Liver (tissue), 9 donors: ENCODE results near the gene PLIN4. TPM values are rescaled to one million over a fixed set of nuclear protein-coding genes. Genes with fewer than 3 reads are reported as not detected.

Source experiments
- DNase-seq: peaks from one replicate; pipeline ENCODE4 v3.0.0-alpha.2; 2017; ENCODE audit warnings: low spot score
- H3K27ac ChIP-seq, 2 donors: one replicate each; pipeline ENCODE4 v1.7.0; 2013; ENCODE audit warnings: inconsistent platforms in 2 of 2, low read length in 2 of 2, control low read depth in 1 of 2, low read depth in 1 of 2, mild to moderate bottlenecking in 1 of 2
- H3K27me3 ChIP-seq, 4 donors: one replicate each; pipeline versions ENCODE4 v1.6.1 to v1.7.0; 2013; ENCODE audit warnings: low read length in 3 of 4, inconsistent platforms in 1 of 4, mild to moderate bottlenecking in 1 of 4, moderate library complexity in 1 of 4; ENCODE audit not compliant: control insufficient read depth in 4 of 4, insufficient read depth in 4 of 4
- H3K36me3 ChIP-seq, 4 donors: one replicate each; pipeline versions ENCODE4 v1.6.1 to v1.7.0; 2013; ENCODE audit warnings: low read length in 3 of 4, mild to moderate bottlenecking in 3 of 4, low read depth in 1 of 4, moderate library complexity in 1 of 4; ENCODE audit not compliant: control insufficient read depth in 4 of 4, insufficient read depth in 3 of 4
- H3K4me1 ChIP-seq, 4 donors: one replicate each; pipeline versions ENCODE4 v1.6.1 to v1.7.0; 2013; ENCODE audit warnings: low read length in 3 of 4, mild to moderate bottlenecking in 3 of 4, moderate library complexity in 1 of 4; ENCODE audit not compliant: control insufficient read depth in 4 of 4, insufficient read depth in 4 of 4
- H3K4me3 ChIP-seq, 3 donors: one replicate each; pipeline versions ENCODE4 v1.6.1 to v1.7.0; 2013; ENCODE audit warnings: low read length in 3 of 3, control low read depth in 1 of 3, low read depth in 1 of 3, mild to moderate bottlenecking in 1 of 3
- H3K9ac ChIP-seq, 2 donors: one replicate each; pipeline ENCODE4 v1.7.0; 2013; ENCODE audit warnings: low read length in 2 of 2, mild to moderate bottlenecking in 2 of 2, moderate library complexity in 2 of 2, control low read depth in 1 of 2, low read depth in 1 of 2
- H3K9me3 ChIP-seq, 4 donors: one replicate each; pipeline versions ENCODE4 v1.6.1 to v1.7.0; 2013; ENCODE audit warnings: low read length in 3 of 4; ENCODE audit not compliant: control insufficient read depth in 4 of 4
- FOXA1 ChIP-seq: IDR thresholded peaks from 2 replicates; pipeline ENCODE4 v1.6.1; 2016; ENCODE audit warnings: antibody characterized with exemption
- FOXA2 ChIP-seq: IDR thresholded peaks from 2 replicates; pipeline ENCODE4 v1.6.1; 2016; ENCODE audit warnings: antibody characterized with exemption
- GABPA ChIP-seq, 2 donors: IDR thresholded peaks in 1 of 2; conservative IDR thresholded peaks in 1 of 2; 2 replicates each; pipeline ENCODE4 v1.6.1; 2016; ENCODE audit warnings: antibody characterized with exemption in 2 of 2, mild to moderate bottlenecking in 1 of 2, moderate library complexity in 1 of 2
- HNF4A ChIP-seq, 2 donors: conservative IDR thresholded peaks; 2 replicates each; pipeline ENCODE4 v1.6.1; 2016; ENCODE audit warnings: antibody characterized with exemption in 2 of 2, mild to moderate bottlenecking in 2 of 2
- HNF4G ChIP-seq: IDR thresholded peaks from 2 replicates; pipeline ENCODE4 v1.6.1; 2016; ENCODE audit warnings: antibody characterized with exemption
- JUND ChIP-seq, 2 donors: IDR thresholded peaks; 2 replicates each; pipeline ENCODE4 v1.6.1; 2016; ENCODE audit warnings: antibody characterized with exemption in 2 of 2
- NR2F2 ChIP-seq: IDR thresholded peaks from 2 replicates; pipeline ENCODE4 v1.6.1; 2016; ENCODE audit warnings: antibody characterized with exemption
- RAD21 ChIP-seq, 2 donors: IDR thresholded peaks; 2 replicates each; pipeline ENCODE4 v1.6.1; 2016; ENCODE audit warnings: antibody characterized with exemption in 2 of 2, mild to moderate bottlenecking in 2 of 2
- RXRA ChIP-seq, 2 donors: IDR thresholded peaks; 2 replicates each; pipeline ENCODE4 v1.6.1; 2017 to 2018; ENCODE audit warnings: antibody characterized with exemption in 2 of 2, mild to moderate bottlenecking in 1 of 2
- SP1 ChIP-seq: IDR thresholded peaks from 2 replicates; pipeline ENCODE4 v1.6.1; 2018; ENCODE audit warnings: antibody characterized with exemption, mild to moderate bottlenecking
- TAF1 ChIP-seq: conservative IDR thresholded peaks from 2 replicates; pipeline ENCODE4 v1.6.1; 2016; ENCODE audit warnings: antibody characterized with exemption, mild to moderate bottlenecking
- WGBS: extraction: QIAGEN DNeasy Blood & Tissue Kit; methylation state at CpG from one replicate; pipeline ENCODE4 v1.1.7; 2013; 5-methylcytosine and 5-hydroxymethylcytosine counted together
- polyA plus RNA-seq, 2 donors: library from polyadenylated mRNA; stranded (reverse) in 1 of 2; unstranded in 1 of 2; fragments of 200-250 nt in 1 of 2; fragments of >200 nt in 1 of 2; fragmentation: Nextera tagmentation in 1 of 2; extraction: Ambion mirVana in 1 of 2; gene quantifications; one replicate each; pipeline versions ENCODE4 v1.2.1 to v1.2.3, GENCODE V29; 2013 to 2015
- total RNA-seq, 2 donors: library from RNA; depleted of rRNA; stranded (reverse); fragments of >200 nt; gene quantifications; one replicate each; pipeline ENCODE4 v1.2.3, GENCODE V29; 2014
- donor health status: healthy.
- donor health status: healthy.
- donor health status: healthy.
- donor health status: healthy.
- donor health status: healthy.

PLIN4 gene
- total and polyA plus RNA-seq, 4 donors, result 3.1 to 49.1 (median 9.5) TPM

GRCh38 chr19:4517451-4518057 is 732 bp downstream of the PLIN4 start:
- no peak for DNase-seq
- H3K36me3 ChIP-seq, result peaks cover 6 to 24% (median 13%) of the 10 kb centered on the region in 4 donors
- peak overlapping the region in 1 of 2 donors; percentile 30 for H3K27ac ChIP-seq
- TF ChIP-seq GABPA (IDR thresholded peaks at IDR 0.05 in 1 of 2, conservative IDR thresholded peaks at IDR 0.05 in 1 of 2), result no peak
- no peak for TF ChIP-seq NR2F2
- no peak for TF ChIP-seq SP1
- TF ChIP-seq TAF1, result no peak
- TF ChIP-seq RXRA (IDR thresholded peaks at IDR 0.05), result peak in 1 of 2 donors; percentile 30
- H3K9me3 ChIP-seq, result no peaks in the 10 kb centered on the region
- no peak overlapping the region for H3K9ac ChIP-seq
- H3K4me1 ChIP-seq, result peaks cover 16 to 56% (median 50%) of the 10 kb centered on the region in 4 donors
- H3K27me3 ChIP-seq, result no peaks in the 10 kb centered on the region
- WGBS, result 62% methylated on average over 24 of the region's 24 CpGs
- H3K4me3 ChIP-seq, result peak overlapping the region in 2 of 3 donors; percentile 32 to 34

- no peaks in the 10 kb centered on the region for H3K27me3 ChIP-seq
- peak overlapping the region in 1 of 2 donors; percentile 30 for H3K27ac ChIP-seq
- no peak overlapping the region for H3K9ac ChIP-seq
- H3K4me3 ChIP-seq, result no peak overlapping the region
- H3K4me1 ChIP-seq, result peaks cover 13 to 50% (median 44%) of the 10 kb centered on the region in 4 donors
- WGBS, result 58% methylated on average over 8 of the region's 8 CpGs
- H3K36me3 ChIP-seq, result peaks cover 7 to 25% (median 15%) of the 10 kb centered on the region in 4 donors
- H3K9me3 ChIP-seq, result no peaks in the 10 kb centered on the region
- TF ChIP-seq NR2F2 (no peak), HNF4G (no peak), RXRA (IDR thresholded peaks at IDR 0.05) (no peak), FOXA1 (no peak), HNF4A (conservative IDR thresholded peaks at IDR 0.05) (no peak)
- DNase-seq, result no peak
Measured at GRCh38 chr19:4516939-4517300, 1.4 kb downstream of the PLIN4 start.

- Histone ChIP-seq H3K36me3 (peaks cover 7 to 29% (median 18%) of the 10 kb centered on the region in 4 donors), H3K4me1 (peaks cover 13 to 44% (median 38%) of the 10 kb centered on the region in 4 donors), H3K27ac (no peak overlapping the region), H3K4me3 (no peak overlapping the region), H3K9me3 (no peaks in the 10 kb centered on the region), H3K9ac (no peak overlapping the region), H3K27me3 (no peaks in the 10 kb centered on the region)
- WGBS, result 64% methylated on average over 14 of the region's 14 CpGs
- TF ChIP-seq GABPA (IDR thresholded peaks at IDR 0.05 in 1 of 2, conservative IDR thresholded peaks at IDR 0.05 in 1 of 2) (no peak), FOXA2 (no peak)
- no peak for DNase-seq
Measured at GRCh38 chr19:4516199-4516938, 1.9 kb downstream of the PLIN4 start.

GRCh38 chr19:4515732-4516131 is 2.6 kb downstream of the PLIN4 start:
- H3K9ac ChIP-seq, result no peak overlapping the region
- H3K36me3 ChIP-seq, result peaks cover 7 to 33% (median 19%) of the 10 kb centered on the region in 4 donors
- 95% methylated on average over 5 of the region's 5 CpGs for WGBS
- H3K4me1 ChIP-seq, result peaks cover 10 to 38% (median 33%) of the 10 kb centered on the region in 4 donors
- TF ChIP-seq FOXA1 (no peak), FOXA2 (no peak), JUND (IDR thresholded peaks at IDR 0.05) (no peak), NR2F2 (no peak), SP1 (no peak), GABPA (IDR thresholded peaks at IDR 0.05 in 1 of 2, conservative IDR thresholded peaks at IDR 0.05 in 1 of 2) (no peak), RAD21 (IDR thresholded peaks at IDR 0.05) (no peak), TAF1 (no peak), HNF4A (conservative IDR thresholded peaks at IDR 0.05) (no peak)
- H3K27ac ChIP-seq, result no peak overlapping the region
- DNase-seq, result no peak
- H3K27me3 ChIP-seq, result no peaks in the 10 kb centered on the region
- no peak overlapping the region for H3K4me3 ChIP-seq
- H3K9me3 ChIP-seq, result no peaks in the 10 kb centered on the region
